ENCODE measurements around the gene AIDA. TPM values are rescaled to one million over a fixed set of nuclear protein-coding genes. Genes with fewer than 3 reads are reported as not detected.

The AIDA gene
- total and polyA plus RNA-seq, 2 donors (not counting 1 experiment from before 2014, with no cell fraction given): 41.7 to 77.7 TPM

GRCh38 chr1:222736972-222737371, 24.7 kb upstream of the AIDA start, which contains the start of gene FAM177B:
Gene FAM177B, plus strand, starts transcription at chr1:222737202. Its CDS starts 9,344 bp downstream, at chr1:222746546.
- ATAC-seq (ENCODE audit: low read depth) (no peak), DNase-seq (no peak)
- no peaks in the 10 kb centered on the region for H3K9me3 Mint-ChIP-seq (ENCODE audit: insufficient read depth)
- no CpG with 5 or more reads among the region's 1 CpG for WGBS (ENCODE audit: insufficient coverage)
- peak within 1 kb of the TSS; percentile 56 for H2AFZ ChIP-seq (ENCODE audit: insufficient read depth, low read depth, low read length, poor library complexity, severe bottlenecking)
- intact Hi-C loops (cut with micrococcal nuclease): loop anchor here (5.0 kb wide), 1 partner anchor 250 kb away; no protein-coding TSS in a partner anchor
- H3K4me3 ChIP-seq (ENCODE audit: control extremely low read depth in 1 of 5, extremely low read depth in 1 of 5, insufficient read depth in 1 of 5, low read depth in 2 of 5, low read length in 4 of 5): peak within 1 kb of the TSS; percentile 7 to 37 (median 24)
- POLR2A ChIA-PET: interaction anchor here (1.1 to 1.3 kb wide), 2 partner anchors 24 to 40 kb away, joined by 3 read pairs; no protein-coding TSS in a partner anchor
- peak within 1 kb of the TSS; percentile 19 for H3K9ac ChIP-seq (ENCODE audit: low read length)
- CTCF ChIA-PET: interaction anchor here (0.8 to 2.7 kb wide), 23 partner anchors 10 to 397 kb away, joined by 3 to 21 read pairs (median 4); partner anchors contain the start of genes AIDA and BROX
- H3K27me3 ChIP-seq (replicated peaks in 1 of 4; ENCODE audit: control extremely low read depth in 1 of 4, control insufficient read depth in 3 of 4, insufficient read depth in 4 of 4, low read length in 3 of 4): no peaks in the 10 kb centered on the region
- H3K27ac ChIP-seq (ENCODE audit: low read length in 2 of 2): peak within 1 kb of the TSS; percentile 44 to 76
- peaks cover 0 to 4% (median 0%) of the 10 kb centered on the region in 3 donors for H3K9me3 ChIP-seq (ENCODE audit: control extremely low read depth in 1 of 3, control insufficient read depth in 2 of 3, insufficient read depth in 1 of 3, low read length in 2 of 3)
- TF ChIP-seq CTCF (IDR thresholded peaks at IDR 0.05): no peak
- no peak for TF ChIP-seq EZH2 (IDR thresholded peaks at IDR 0.05; ENCODE audit: borderline replicate concordance, insufficient read depth, low read depth, low read length, poor library complexity, severe bottlenecking)
- H4K20me1 ChIP-seq (ENCODE audit: control insufficient read depth, insufficient read depth, low read length, poor library complexity, severe bottlenecking): no peaks in the 10 kb centered on the region
- H3K4me3 Mint-ChIP-seq: no peak within 1 kb of the TSS
- peak within 1 kb of the TSS; percentile 72 for H3K27ac Mint-ChIP-seq
- H3K4me1 Mint-ChIP-seq: peaks cover 50% of the 10 kb centered on the region
- H3K36me3 ChIP-seq (replicated peaks in 1 of 2; ENCODE audit: control extremely low read depth in 1 of 2, control insufficient read depth in 1 of 2, extremely low read depth in 1 of 2, insufficient read depth in 2 of 2, low read length in 1 of 2): peaks cover 2 to 3% of the 10 kb centered on the region in 2 experiments
- no peaks in the 10 kb centered on the region for H3K27me3 Mint-ChIP-seq
- peak within 1 kb of the TSS; percentile 63 for H3K4me2 ChIP-seq (replicated peaks; ENCODE audit: low read depth, low read length, poor library complexity, severe bottlenecking)
- H3K79me2 ChIP-seq (ENCODE audit: control insufficient read depth, insufficient read depth, low read length): peaks cover 37% of the 10 kb centered on the region
- H3K4me1 ChIP-seq (ENCODE audit: control insufficient read depth in 2 of 2, insufficient read depth in 2 of 2, low read length in 2 of 2): peaks cover 70 to 75% of the 10 kb centered on the region in 2 donors

DNA sequence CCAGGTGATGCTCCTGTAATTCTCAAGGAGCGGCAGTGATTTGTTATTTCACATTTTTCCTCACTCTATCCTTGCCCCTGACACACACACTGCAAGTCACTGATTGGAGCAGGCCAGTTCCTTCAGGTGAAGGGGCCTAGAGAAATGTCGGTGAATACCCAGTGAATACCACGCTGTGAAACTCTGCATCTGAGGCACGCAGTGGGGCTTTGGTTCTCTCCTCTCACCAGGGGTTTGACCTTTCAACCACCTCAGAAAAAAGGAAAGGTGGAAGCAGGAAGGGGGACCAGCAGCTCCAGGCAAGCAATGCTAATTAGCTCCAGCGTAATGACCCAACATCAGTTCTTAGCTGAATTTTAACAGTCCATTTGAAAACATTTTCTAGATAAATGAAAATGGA, 24.2 kb upstream of the AIDA start:
- Histone ChIP-seq H3K27ac (ENCODE audit: low read length in 2 of 2) (peak overlapping the region; percentile 8 to 76), H4K20me1 (ENCODE audit: control insufficient read depth, insufficient read depth, low read length, poor library complexity, severe bottlenecking) (no peaks in the 10 kb centered on the region), H2AFZ (ENCODE audit: insufficient read depth, low read depth, low read length, poor library complexity, severe bottlenecking) (peak overlapping the region; percentile 3), H3K4me2 (replicated peaks; ENCODE audit: low read depth, low read length, poor library complexity, severe bottlenecking) (peak overlapping the region; percentile 63), H3K4me1 (ENCODE audit: control insufficient read depth in 2 of 2, insufficient read depth in 2 of 2, low read length in 2 of 2) (peaks cover 71 to 79% of the 10 kb centered on the region in 2 donors), H3K36me3 (replicated peaks in 1 of 2; ENCODE audit: control extremely low read depth in 1 of 2, control insufficient read depth in 1 of 2, extremely low read depth in 1 of 2, insufficient read depth in 2 of 2, low read length in 1 of 2) (peaks cover 2 to 3% of the 10 kb centered on the region in 2 experiments), H3K4me3 (ENCODE audit: control extremely low read depth in 1 of 5, extremely low read depth in 1 of 5, insufficient read depth in 1 of 5, low read depth in 2 of 5, low read length in 4 of 5) (no peak overlapping the region), H3K9me3 (ENCODE audit: control extremely low read depth in 1 of 3, control insufficient read depth in 2 of 3, insufficient read depth in 1 of 3, low read length in 2 of 3) (peaks cover 0 to 4% (median 0%) of the 10 kb centered on the region in 3 donors), H3K79me2 (ENCODE audit: control insufficient read depth, insufficient read depth, low read length) (peaks cover 36% of the 10 kb centered on the region), H3K27me3 (replicated peaks in 1 of 4; ENCODE audit: control extremely low read depth in 1 of 4, control insufficient read depth in 3 of 4, insufficient read depth in 4 of 4, low read length in 3 of 4) (no peaks in the 10 kb centered on the region), H3K9ac (ENCODE audit: low read length) (no peak overlapping the region)
- TF ChIP-seq CTCF (IDR thresholded peaks at IDR 0.05): no peak
- TF ChIP-seq EZH2 (IDR thresholded peaks at IDR 0.05; ENCODE audit: borderline replicate concordance, insufficient read depth, low read depth, low read length, poor library complexity, severe bottlenecking): no peak
- intact Hi-C loops (cut with micrococcal nuclease): loop anchor here (5.0 kb wide), 1 partner anchor 251 kb away; no protein-coding TSS in a partner anchor
- DNase-seq: no peak
- Mint-ChIP-seq H3K27ac (peak overlapping the region; percentile 72), H3K27me3 (no peaks in the 10 kb centered on the region), H3K4me3 (no peak overlapping the region), H3K4me1 (peaks cover 49% of the 10 kb centered on the region), H3K9me3 (ENCODE audit: insufficient read depth) (no peaks in the 10 kb centered on the region)
- WGBS (ENCODE audit: insufficient coverage): 89% methylated on average over 3 of the region's 5 CpGs
- ChIA-PET POLR2A (interaction anchor here (1.1 to 1.3 kb wide), 2 partner anchors 23 to 40 kb away, joined by 3 read pairs; no protein-coding TSS in a partner anchor), CTCF (interaction anchor here (0.8 to 2.7 kb wide), 22 partner anchors 9 to 397 kb away, joined by 3 to 21 read pairs (median 4); partner anchors contain the start of genes AIDA and BROX)
- no peak for ATAC-seq (ENCODE audit: low read depth)
